Activated T-cell treated with anti-CD3 and anti-CD28 coated beads, Interleukin-2, amount 50 U/mL, for 48 hours (primary cell): ENCODE data around the gene TBRG1.
A peak's percentile ranks its signal among the peaks of the same experiment; 100 is the strongest.

Experiments used
- DNase-seq, 2 experiments: peaks; one replicate each; pipeline ENCODE4 v3.0.0-alpha.2; 2020

Gene TBRG1

GRCh38 chr11:124663861-124664260 is 41.2 kb downstream of the TBRG1 start:
- no peak for DNase-seq

- DNase-seq = no peak
Measured at GRCh38 chr11:124667601-124668000, 44.9 kb downstream of the TBRG1 start.

DNA sequence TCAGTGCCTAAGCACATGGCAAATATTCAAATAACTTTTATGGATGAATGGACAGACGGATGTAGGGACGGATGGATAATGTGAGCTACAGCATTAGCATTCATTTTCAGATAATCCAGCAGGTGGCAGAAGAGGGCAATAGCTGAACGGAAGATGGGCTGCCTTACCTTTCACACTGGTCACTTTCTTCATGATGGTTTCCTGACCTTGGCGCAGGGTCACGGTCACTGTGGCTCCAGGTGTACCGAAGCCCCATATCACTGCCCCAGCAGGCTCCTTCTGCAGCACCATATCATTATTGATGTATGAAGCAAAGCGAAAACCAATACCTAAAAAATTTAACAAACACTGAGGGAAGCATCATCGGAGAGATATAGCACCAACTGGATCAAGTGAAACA is 46.5 kb downstream of the TBRG1 start:
- peak; percentile 33 to 37 for DNase-seq

GRCh38 chr11:124670732-124671131 is 48.1 kb downstream of the TBRG1 start:
- DNase-seq = peak in 1 of 2 experiments; percentile 33

GRCh38 chr11:124672536-124673215 is 50.0 kb downstream of the TBRG1 start:
- DNase-seq = no peak

- DNase-seq = peak; percentile 91 to 94
Measured at GRCh38 chr11:124673333-124674167, 50.9 kb downstream of the TBRG1 start, which contains the start of the genes SIAE and SPA17. Gene SIAE, minus strand, starts transcription at chr11:124673739. Its CDS starts 31 bp downstream, at chr11:124673708. Gene SPA17, plus strand, starts transcription at chr11:124673904. Its CDS starts 1,361 bp downstream, at chr11:124675265.

DNA sequence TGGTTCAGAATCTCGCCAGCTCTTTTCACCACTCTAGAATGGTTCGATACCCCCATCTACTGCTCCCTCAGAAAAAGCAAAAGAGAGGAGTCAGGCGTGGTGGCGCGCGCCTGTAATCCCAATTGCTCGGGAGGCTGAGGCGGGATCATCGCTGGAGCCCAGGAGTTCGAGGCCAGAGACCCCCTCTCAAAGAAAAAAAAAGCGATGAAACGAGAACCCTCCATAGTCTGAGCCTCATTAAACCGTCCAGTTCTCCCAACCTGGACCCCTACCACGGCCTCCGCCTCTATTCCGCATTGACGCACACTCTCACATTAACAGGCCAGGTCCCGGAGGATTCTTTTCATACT is 51.5 kb downstream of the TBRG1 start:
- no peak for DNase-seq

- DNase-seq = no peak
Measured at GRCh38 chr11:124674571-124674970, 51.9 kb downstream of the TBRG1 start.

GRCh38 chr11:124676386-124676785 is 53.7 kb downstream of the TBRG1 start:
- DNase-seq = no peak

GRCh38 chr11:124678416-124678815 is 55.8 kb downstream of the TBRG1 start:
- DNase-seq = no peak

DNA sequence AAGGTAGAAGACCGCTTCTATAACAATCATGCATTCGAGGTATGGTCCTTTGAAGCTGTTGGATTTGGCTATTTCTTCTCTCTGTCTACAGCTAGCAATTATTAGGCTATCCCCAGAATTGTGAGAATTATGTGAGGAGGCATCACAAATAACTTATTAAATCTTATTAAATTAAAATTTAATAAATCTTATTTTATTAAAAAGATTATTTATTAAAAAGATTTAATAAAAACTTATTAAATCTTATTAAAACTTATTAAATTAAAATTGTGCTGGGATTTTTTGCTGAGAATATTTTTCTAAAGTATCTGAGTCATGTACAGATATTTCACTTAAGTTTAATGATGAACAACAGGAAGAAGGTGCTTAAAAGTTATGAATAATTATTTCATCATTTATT is 58.8 kb downstream of the TBRG1 start:
- DNase-seq = no peak

- DNase-seq = no peak
Measured at GRCh38 chr11:124682443-124682842, 59.8 kb downstream of the TBRG1 start.
